Activated T-helper 17 cell treated with anti-CD3 and anti-CD28 coated beads, Interleukin-2, amount 50 U/mL, for 72 hours (primary cell): ENCODE results near the gene SGCE. TPM values are rescaled to one million over a fixed set of nuclear protein-coding genes. Genes with fewer than 3 reads are reported as not detected.
"Not testable (repeated sequence)": the region's sequence is repeated elsewhere in the genome, so short reads cannot be mapped to it uniquely, and the experiment has no call there.

Source experiments
- ATAC-seq: fragments of 150-1000 bp; cut with Tn5 transposase; replicated peaks from 2 replicates; pipeline ENCODE4 v1.10.0; 2021; ENCODE audit warnings: mild to moderate bottlenecking, moderate library complexity
- H3K27ac Mint-ChIP-seq: one replicate; pipeline ENCODE4 v1.8.0; 2022; ENCODE audit warnings: mixed read lengths
- H3K27me3 Mint-ChIP-seq: one replicate; pipeline ENCODE4 v1.8.0; 2022; ENCODE audit warnings: mixed read lengths
- H3K36me3 Mint-ChIP-seq: one replicate; pipeline ENCODE4 v1.8.0; 2022; ENCODE audit warnings: low read depth, mild to moderate bottlenecking, mixed read lengths
- H3K4me1 Mint-ChIP-seq: one replicate; pipeline ENCODE4 v1.8.0; 2022; ENCODE audit warnings: mixed read lengths
- H3K4me3 Mint-ChIP-seq: one replicate; pipeline ENCODE4 v1.8.0; 2022; ENCODE audit warnings: mild to moderate bottlenecking, mixed read lengths
- H3K9me3 Mint-ChIP-seq: one replicate; pipeline ENCODE4 v1.8.0; 2022; ENCODE audit warnings: mixed read lengths
- total RNA-seq, 2 donors: library from RNA; stranded (reverse); gene quantifications; one replicate each; pipeline ENCODE4 v1.2.3, GENCODE V29; 2022

SGCE gene
- total RNA-seq = 1 to 10 TPM in 1 of 2 donors, under 1 TPM in 1; 0.54 to 1.1 TPM

GRCh38 chr7:94655848-94656657, at the start of gene SGCE:
SGCE (minus strand) TSS chr7:94656133; CDS start chr7:94656098, 35 bp downstream.
- Mint-ChIP-seq H3K27ac (no peak within 1 kb of the TSS), H3K9me3 (no peaks in the 10 kb centered on the region), H3K4me3 (peak within 1 kb of the TSS; percentile 77), H3K4me1 (peaks cover 5% of the 10 kb centered on the region), H3K27me3 (peaks cover 18% of the 10 kb centered on the region), H3K36me3 (no peaks in the 10 kb centered on the region)
- ATAC-seq = no peak

- not testable (repeated sequence) for H3K9me3 Mint-ChIP-seq, H3K4me1 Mint-ChIP-seq, H3K27ac Mint-ChIP-seq, ATAC-seq, H3K4me3 Mint-ChIP-seq, H3K36me3 Mint-ChIP-seq
- H3K27me3 Mint-ChIP-seq = peaks cover 17% of the 10 kb centered on the region
Observed at GRCh38 chr7:94705155-94706021, 49.5 kb upstream of the SGCE start.

- H3K9me3 Mint-ChIP-seq = no peaks in the 10 kb centered on the region
- H3K4me1 Mint-ChIP-seq = no peaks in the 10 kb centered on the region
- H3K36me3 Mint-ChIP-seq = no peaks in the 10 kb centered on the region
- ATAC-seq = no peak
- H3K4me3 Mint-ChIP-seq = no peak overlapping the region
- H3K27me3 Mint-ChIP-seq = peaks cover 13% of the 10 kb centered on the region
- no peak overlapping the region for H3K27ac Mint-ChIP-seq
Observed at GRCh38 chr7:94701555-94701973, 45.6 kb upstream of the SGCE start.

- no peaks in the 10 kb centered on the region for H3K4me1 Mint-ChIP-seq
- no peak overlapping the region for H3K4me3 Mint-ChIP-seq
- no peak overlapping the region for H3K27ac Mint-ChIP-seq
- no peak for ATAC-seq
- H3K27me3 Mint-ChIP-seq = peaks cover 15% of the 10 kb centered on the region
- no peaks in the 10 kb centered on the region for H3K36me3 Mint-ChIP-seq
- H3K9me3 Mint-ChIP-seq = no peaks in the 10 kb centered on the region
Observed at GRCh38 chr7:94700926-94701554, 45.1 kb upstream of the SGCE start.

GRCh38 chr7:94698275-94698674, 42.3 kb upstream of the SGCE start:
- H3K9me3 Mint-ChIP-seq = no peaks in the 10 kb centered on the region
- ATAC-seq = no peak
- no peaks in the 10 kb centered on the region for H3K36me3 Mint-ChIP-seq
- H3K27ac Mint-ChIP-seq = no peak overlapping the region
- no peaks in the 10 kb centered on the region for H3K4me1 Mint-ChIP-seq
- peaks cover 17% of the 10 kb centered on the region for H3K27me3 Mint-ChIP-seq
- H3K4me3 Mint-ChIP-seq = no peak overlapping the region

GRCh38 chr7:94697035-94697974, 41.4 kb upstream of the SGCE start:
- H3K4me1 Mint-ChIP-seq = no peaks in the 10 kb centered on the region
- ATAC-seq = peak; percentile 50
- no peak overlapping the region for H3K27ac Mint-ChIP-seq
- H3K27me3 Mint-ChIP-seq = peaks cover 12% of the 10 kb centered on the region
- no peaks in the 10 kb centered on the region for H3K9me3 Mint-ChIP-seq
- no peaks in the 10 kb centered on the region for H3K36me3 Mint-ChIP-seq
- no peak overlapping the region for H3K4me3 Mint-ChIP-seq

GRCh38 chr7:94687810-94688209, 31.9 kb upstream of the SGCE start:
- Mint-ChIP-seq H3K36me3 (no peaks in the 10 kb centered on the region), H3K4me3 (no peak overlapping the region), H3K4me1 (no peaks in the 10 kb centered on the region), H3K27ac (no peak overlapping the region), H3K27me3 (peaks cover 17% of the 10 kb centered on the region), H3K9me3 (no peaks in the 10 kb centered on the region)
- ATAC-seq = no peak

- no peaks in the 10 kb centered on the region for H3K36me3 Mint-ChIP-seq
- no peaks in the 10 kb centered on the region for H3K9me3 Mint-ChIP-seq
- H3K4me1 Mint-ChIP-seq = no peaks in the 10 kb centered on the region
- H3K27me3 Mint-ChIP-seq = peaks cover 17% of the 10 kb centered on the region
- ATAC-seq = no peak
- no peak overlapping the region for H3K4me3 Mint-ChIP-seq
- no peak overlapping the region for H3K27ac Mint-ChIP-seq
Observed at GRCh38 chr7:94687076-94687475, 31.1 kb upstream of the SGCE start.

- Mint-ChIP-seq H3K4me1 (no peaks in the 10 kb centered on the region), H3K4me3 (no peak overlapping the region), H3K9me3 (no peaks in the 10 kb centered on the region), H3K27me3 (peaks cover 15% of the 10 kb centered on the region), H3K27ac (no peak overlapping the region), H3K36me3 (no peaks in the 10 kb centered on the region)
- ATAC-seq = no peak
Observed at GRCh38 chr7:94683066-94683465, 27.1 kb upstream of the SGCE start.

GRCh38 chr7:94679358-94679757, 23.4 kb upstream of the SGCE start:
- Mint-ChIP-seq H3K36me3 (no peaks in the 10 kb centered on the region), H3K9me3 (no peaks in the 10 kb centered on the region), H3K4me3 (no peak overlapping the region), H3K27me3 (peaks cover 14% of the 10 kb centered on the region), H3K4me1 (no peaks in the 10 kb centered on the region), H3K27ac (no peak overlapping the region)
- no peak for ATAC-seq

GRCh38 chr7:94676431-94676830, 20.5 kb upstream of the SGCE start:
- no peak overlapping the region for H3K4me3 Mint-ChIP-seq
- H3K27me3 Mint-ChIP-seq = peaks cover 12% of the 10 kb centered on the region
- no peaks in the 10 kb centered on the region for H3K36me3 Mint-ChIP-seq
- H3K9me3 Mint-ChIP-seq = no peaks in the 10 kb centered on the region
- no peak overlapping the region for H3K27ac Mint-ChIP-seq
- ATAC-seq = no peak
- no peaks in the 10 kb centered on the region for H3K4me1 Mint-ChIP-seq

- no peak overlapping the region for H3K4me3 Mint-ChIP-seq
- H3K36me3 Mint-ChIP-seq = no peaks in the 10 kb centered on the region
- no peaks in the 10 kb centered on the region for H3K4me1 Mint-ChIP-seq
- no peak for ATAC-seq
- no peaks in the 10 kb centered on the region for H3K9me3 Mint-ChIP-seq
- H3K27ac Mint-ChIP-seq = no peak overlapping the region
- H3K27me3 Mint-ChIP-seq = peaks cover 15% of the 10 kb centered on the region
Observed at GRCh38 chr7:94675356-94675755, 19.4 kb upstream of the SGCE start.

- Mint-ChIP-seq H3K4me1 (peaks cover 5% of the 10 kb centered on the region), H3K9me3 (no peaks in the 10 kb centered on the region), H3K27ac (no peak overlapping the region), H3K27me3 (peaks cover 12% of the 10 kb centered on the region), H3K36me3 (no peaks in the 10 kb centered on the region), H3K4me3 (no peak overlapping the region)
- no peak for ATAC-seq
Observed at GRCh38 chr7:94671444-94672235, 15.7 kb upstream of the SGCE start.
